Non-pigmented ciliary epithelial cell (primary cell): ENCODE measurements around the gene CST9.
"Not testable (repeated sequence)": the region's sequence is repeated elsewhere in the genome, so short reads cannot be mapped to it uniquely, and the experiment has no call there.

Source experiments
- DNase-seq: peaks from one replicate; pipeline ENCODE4 v3.0.0-alpha.2; 2010; ENCODE audit warnings: low read depth

The CST9 gene

DNA sequence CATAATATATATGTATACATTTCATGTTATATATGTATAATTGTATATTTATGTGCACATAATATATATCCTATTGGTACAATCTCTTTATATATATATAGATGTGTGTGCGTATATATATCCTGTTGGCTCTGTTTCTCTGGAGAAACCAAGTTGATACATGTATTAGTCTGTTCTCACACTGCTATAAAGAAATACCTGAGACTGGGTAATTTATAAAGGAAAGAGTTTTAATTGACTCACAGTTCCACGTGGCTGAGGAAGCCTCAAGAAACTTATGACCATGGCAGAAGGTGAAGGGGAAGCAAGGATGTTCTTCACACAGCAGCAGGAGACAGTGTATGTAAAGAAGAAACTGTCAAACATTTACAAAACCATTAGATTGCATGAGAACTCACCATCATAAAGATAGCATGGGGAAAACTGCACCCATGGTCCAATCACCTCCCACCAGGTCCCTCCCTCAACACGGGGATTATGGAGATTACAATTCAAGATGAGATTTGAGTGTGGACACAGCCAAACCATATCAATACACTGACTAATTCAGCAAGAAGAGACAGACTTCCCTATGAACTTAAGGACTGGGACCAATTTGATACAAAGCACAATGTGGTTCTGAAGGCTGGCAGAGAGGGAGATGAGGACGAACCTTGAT is 18.1 kb upstream of the CST9 start:
- no peak for DNase-seq

DNA sequence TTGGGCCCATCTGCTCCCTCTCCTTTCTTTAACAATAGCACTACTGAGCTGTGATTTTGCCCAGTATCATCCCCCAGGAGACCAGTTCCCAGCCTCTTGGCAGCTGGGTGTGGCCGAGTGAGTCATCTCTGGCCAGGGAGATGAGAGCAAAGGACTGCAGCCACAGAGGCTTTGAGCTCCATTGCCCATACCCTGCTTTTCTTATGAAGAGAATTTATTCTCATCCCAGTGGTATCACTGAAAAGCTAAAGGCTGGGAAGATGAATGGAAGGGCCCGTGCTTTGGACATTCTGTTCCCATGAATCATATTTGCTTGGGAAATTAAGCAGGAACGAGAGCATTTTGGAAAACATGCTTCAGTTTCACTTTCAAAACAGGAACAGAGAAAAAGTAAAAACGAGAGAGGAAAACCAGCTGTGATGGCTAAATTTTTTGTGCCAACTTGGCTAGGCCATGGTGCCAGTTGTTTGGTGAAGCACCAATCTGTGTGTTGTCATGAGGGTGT is 17.2 kb upstream of the CST9 start:
- peak; percentile 70 for DNase-seq

DNA sequence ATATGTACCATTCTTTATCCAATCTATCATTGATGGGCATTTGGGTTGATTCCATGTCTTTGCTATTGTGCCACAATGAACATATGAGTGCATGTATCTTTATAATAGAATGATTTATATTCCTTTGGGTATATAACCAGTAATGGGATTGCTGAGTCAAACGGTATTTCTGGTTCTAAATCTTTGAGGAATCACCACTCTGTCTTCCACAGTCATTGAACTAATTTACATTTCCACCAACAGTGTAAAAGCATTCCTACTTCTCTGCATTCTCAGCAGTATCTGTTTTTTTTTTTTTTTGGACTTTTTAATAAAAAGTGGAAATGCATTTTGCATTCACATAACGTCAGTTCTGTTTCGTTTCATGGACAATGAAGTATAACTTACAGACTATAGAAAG is 16.7 kb upstream of the CST9 start:
- not testable (repeated sequence) for DNase-seq

DNA sequence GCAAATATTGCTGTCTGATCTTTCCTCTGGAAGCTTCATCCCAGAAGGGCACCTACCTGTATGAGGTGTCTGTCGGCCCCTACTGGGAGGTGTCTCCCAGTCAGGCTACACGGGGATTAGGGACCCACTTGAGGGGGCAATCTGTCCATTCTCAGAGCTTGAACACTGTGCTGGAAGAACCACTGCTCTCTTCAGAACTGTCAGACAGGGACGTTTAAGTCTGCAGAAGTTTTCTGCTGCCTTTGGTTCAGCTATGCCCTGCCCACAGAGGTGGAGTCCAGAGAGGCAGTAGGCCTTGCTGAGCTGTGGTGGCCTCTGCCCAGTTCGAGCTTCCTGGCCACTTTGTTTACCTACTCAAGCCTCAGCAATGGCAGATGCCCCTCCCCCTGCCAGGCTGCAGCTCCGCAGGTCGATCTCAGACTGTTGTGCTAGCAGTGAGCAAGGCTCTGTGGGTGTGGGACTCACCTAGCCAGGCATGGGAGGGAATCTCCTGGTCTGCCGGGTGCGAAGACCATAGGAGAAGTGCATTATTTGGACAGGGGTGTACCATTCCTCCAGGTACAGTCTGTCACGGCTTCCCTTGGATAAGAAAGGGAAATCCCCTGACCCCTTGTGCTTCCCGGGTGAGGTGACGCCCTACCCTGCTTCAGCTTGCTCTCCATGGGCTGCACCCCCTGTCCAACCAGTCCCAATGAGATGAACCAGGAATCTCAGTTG is 15.1 kb upstream of the CST9 start:
- not testable (repeated sequence) for DNase-seq

DNA sequence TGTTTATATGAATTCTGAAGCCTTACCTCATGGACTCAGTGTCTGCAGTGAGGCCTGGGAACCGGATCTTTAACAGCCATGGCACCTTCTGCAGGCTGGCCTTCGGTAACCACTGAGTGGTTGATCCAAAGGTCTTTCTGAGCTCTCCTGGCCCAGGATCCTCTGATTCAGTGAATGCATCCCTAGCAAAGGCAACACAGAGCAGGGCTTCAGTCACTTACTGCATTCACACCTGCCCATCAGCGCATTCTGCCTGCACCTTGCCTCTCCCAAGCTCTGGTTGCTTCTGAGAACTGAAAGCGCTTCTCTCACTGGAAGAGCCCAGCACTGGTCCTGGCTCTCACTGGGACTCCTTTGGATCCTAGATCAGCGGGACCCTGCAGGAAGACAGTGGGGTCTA is 8.4 kb upstream of the CST9 start:
- no peak for DNase-seq

DNA sequence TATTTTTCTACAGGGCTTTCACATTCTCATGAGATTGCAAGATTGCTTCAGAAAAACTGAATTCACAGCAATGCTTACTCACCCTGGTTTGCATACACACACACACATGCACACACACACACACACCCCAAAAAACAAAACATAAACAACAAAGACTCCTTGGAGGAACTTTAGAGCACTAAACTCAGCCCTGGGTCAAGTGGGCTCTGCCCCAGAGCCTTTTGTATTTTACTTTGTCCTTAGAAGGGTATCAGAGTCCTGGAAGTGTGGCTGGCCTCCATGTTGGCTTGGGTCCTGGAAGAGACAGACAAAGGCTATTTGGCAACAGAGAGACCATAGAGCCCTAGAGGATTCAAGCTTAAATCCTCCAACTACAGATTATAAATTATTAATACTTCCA is 8.0 kb upstream of the CST9 start:
- DNase-seq: no peak

GRCh38 chr20:23612396-23612795 is 6.7 kb upstream of the CST9 start:
- no peak for DNase-seq

DNA sequence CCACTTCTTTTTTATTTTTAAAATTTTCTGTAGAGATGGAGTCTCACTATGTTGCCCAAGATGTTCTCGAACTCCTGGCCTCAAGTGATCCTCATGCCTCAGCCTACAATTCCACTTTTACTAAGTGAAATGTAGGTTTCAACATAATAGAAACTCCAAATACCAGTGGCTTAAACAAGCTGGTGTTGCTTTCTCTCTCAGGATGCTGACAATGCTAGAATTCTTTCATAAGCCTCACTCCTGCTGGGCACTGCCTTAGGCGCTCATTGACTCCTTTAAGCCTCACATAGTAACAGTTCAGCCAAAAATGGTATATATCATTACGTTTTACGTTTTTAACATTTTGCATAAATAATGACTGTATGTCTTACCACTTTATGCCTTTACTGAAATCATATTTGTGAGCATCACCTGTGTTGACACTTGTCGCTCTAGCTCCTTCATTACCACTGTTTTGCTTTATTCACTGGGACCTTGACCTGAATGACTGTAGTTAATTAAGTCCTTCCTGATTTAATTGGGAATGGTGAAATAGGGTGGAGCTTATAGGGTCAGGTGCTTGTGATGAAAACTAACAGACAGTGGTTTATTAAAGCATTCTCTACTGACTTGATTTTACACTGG is 3.9 kb upstream of the CST9 start:
- no peak for DNase-seq

DNA sequence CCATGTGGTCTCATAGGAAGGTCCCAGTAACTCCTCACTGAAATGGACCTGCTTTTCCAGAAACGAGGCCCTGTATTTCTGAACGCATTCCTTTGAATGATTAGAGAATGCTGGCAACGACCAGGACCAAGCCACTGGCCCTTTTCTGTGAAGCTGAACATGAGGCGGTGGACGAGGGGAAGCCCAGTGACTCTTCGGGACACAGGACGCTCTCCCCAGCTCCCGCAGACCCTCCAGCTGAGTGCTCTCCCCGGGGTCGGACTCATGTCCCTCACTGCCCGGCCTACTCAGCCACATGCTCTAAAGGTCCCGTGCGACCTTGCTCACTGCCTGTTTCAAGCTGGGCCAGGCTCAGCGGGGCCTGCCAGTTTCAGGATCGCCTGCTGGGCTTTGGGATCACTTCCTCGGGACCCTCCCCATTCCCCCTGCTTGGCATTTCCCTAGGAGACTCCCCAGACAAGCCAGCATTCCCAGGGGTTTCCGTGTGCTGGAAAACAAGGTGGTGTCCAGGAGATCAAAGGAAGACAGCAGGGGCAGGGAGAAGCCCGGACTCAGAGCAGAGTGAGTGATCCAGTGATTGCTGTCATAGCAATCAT is 2.6 kb upstream of the CST9 start:
- DNase-seq: no peak

GRCh38 chr20:23607497-23608245 is 2.0 kb upstream of the CST9 start:
- DNase-seq: no peak

GRCh38 chr20:23606652-23607049 is 934 bp upstream of the CST9 start:
- no peak for DNase-seq

- no peak for DNase-seq
Measured at GRCh38 chr20:23604306-23604705, 1.4 kb downstream of the CST9 start.

DNA sequence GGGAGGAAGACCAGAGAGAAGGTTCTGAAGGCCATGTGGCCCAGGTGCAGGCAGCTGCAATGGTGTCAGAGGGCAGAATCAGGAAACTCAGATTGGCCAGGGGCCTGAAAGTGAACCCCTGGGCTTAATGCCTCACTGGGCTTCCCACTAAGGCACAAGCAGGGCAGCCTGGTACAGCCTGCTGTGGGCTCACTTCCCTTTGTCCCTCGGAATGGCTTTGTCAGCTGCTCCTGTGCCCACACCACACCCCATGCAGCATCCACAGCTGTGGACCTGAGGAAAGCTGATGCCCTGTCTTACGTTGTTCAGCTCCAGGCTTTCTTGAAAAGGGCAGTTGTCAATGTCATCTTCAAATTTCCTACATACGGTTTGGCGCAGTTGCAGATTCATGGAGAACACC is 2.4 kb downstream of the CST9 start:
- no peak for DNase-seq

DNA sequence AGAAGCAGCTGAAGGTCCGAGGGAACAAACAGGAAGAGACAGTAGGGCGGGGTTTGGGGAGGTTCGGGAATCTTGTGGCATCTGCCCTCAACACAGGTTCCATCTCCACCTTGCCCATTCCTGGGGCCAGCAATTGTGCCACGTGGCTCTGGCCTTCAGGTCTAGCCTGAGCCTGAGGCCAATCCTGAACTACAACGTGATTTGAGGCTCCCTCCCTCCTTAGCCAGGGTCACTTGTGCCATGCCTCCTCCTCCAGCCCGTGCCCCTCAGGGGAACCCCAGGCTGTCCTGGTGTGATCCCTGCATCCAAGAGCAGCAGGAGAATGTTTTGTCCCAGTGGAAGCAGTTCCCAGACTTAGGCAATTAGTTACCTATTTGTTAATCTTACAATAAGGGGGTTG is 3.0 kb downstream of the CST9 start:
- DNase-seq: no peak

DNA sequence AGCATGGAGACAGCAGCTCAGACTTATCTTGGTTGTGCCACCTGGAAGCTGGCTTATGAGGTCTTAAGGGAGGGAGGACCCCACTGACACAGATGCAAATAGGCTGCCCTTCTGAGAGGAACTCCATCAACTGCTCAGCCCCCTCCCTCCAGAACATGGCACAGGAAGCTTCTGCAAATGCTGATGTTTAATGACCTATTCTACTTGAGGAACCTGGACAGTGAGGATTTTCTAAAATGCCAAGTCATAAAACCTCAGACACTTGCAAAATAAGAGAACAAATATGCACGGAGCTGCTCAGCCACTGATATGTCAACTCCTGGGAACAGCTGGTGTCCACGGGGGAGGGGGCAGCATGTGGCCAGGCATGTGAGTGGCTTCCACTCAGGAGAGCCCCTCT is 3.5 kb downstream of the CST9 start:
- no peak for DNase-seq

- DNase-seq: no peak
Measured at GRCh38 chr20:23601715-23602114, 4.0 kb downstream of the CST9 start.

GRCh38 chr20:23598481-23598880 is 7.2 kb downstream of the CST9 start:
- DNase-seq: no peak

- DNase-seq: no peak
Measured at GRCh38 chr20:23596579-23597250, 9.0 kb downstream of the CST9 start.

GRCh38 chr20:23595941-23596340 is 9.8 kb downstream of the CST9 start:
- no peak for DNase-seq

- DNase-seq: no peak
Measured at GRCh38 chr20:23588434-23589403, 17.0 kb downstream of the CST9 start.
